SK-N-MC (cell line): ENCODE data around the gene PDE3B.

ENCODE experiments used
- EZH2 ChIP-seq: fragments of 200-600 bp; sonication (generic); IDR thresholded peaks from one replicate; pipeline ENCODE4 v1.6.1; 2017; ENCODE audit warnings: antibody characterized with exemption
- POLR2AphosphoS5 ChIP-seq: IDR thresholded peaks from 2 replicates; pipeline ENCODE4 v1.6.1; 2012; ENCODE audit warnings: mild to moderate bottlenecking, low read depth, low read length, borderline replicate concordance

GRCh38 chr11:14854057-14854456 is 210.5 kb downstream of the PDE3B start:
- TF ChIP-seq EZH2 = no peak
- TF ChIP-seq POLR2AphosphoS5 = no peak
